ENCODE results near the gene CNOT3.
A peak's percentile ranks its signal among the peaks of the same experiment; 100 is the strongest.

CNOT3 gene

DNA sequence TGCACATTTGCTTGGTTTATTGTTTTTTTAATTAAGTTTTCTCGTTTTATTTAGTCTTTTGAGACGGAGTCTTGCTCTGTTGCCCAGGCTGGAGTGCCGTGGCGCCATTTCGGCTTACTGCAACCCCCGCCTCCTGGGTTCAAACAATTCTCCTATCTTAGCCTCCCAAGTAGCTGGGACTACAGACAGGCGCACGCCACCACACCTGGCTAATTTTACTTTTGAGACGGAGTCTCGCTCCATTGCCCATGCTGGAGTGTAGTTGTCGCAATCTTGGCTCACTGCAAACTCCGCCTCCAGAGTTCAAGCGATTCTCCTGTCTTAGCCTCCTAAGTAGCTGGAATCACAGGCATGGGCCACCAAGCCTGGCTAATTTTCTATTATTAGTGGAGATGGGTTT is 64.4 kb downstream of the CNOT3 start:
- H2AFZ ChIP-seq (ENCODE audit: low read depth, low read length, severe bottlenecking): no peak overlapping the region
- no peaks in the 10 kb centered on the region for H3K9me3 ChIP-seq (ENCODE audit: insufficient read depth, low read length)
- H3K4me3 ChIP-seq (ENCODE audit: insufficient read depth, low read length, poor library complexity, severe bottlenecking): peak overlapping the region; percentile 88
- peak overlapping the region; percentile 85 for H3K27ac ChIP-seq (ENCODE audit: low read depth, low read length)
- H3K79me2 ChIP-seq (ENCODE audit: insufficient read depth, low read length): peaks cover 63% of the 10 kb centered on the region
- H3K9me2 ChIP-seq (replicated peaks; ENCODE audit: insufficient read depth, low read length): no peaks in the 10 kb centered on the region
- peak overlapping the region; percentile 94 for H3K9ac ChIP-seq (ENCODE audit: low read length)
- H3F3A ChIP-seq (ENCODE audit: insufficient read depth): peaks cover 45% of the 10 kb centered on the region
- no peaks in the 10 kb centered on the region for H3K27me3 ChIP-seq (ENCODE audit: low read length)
- TF ChIP-seq EZH2phosphoT487 (conservative IDR thresholded peaks at IDR 0.05; ENCODE audit: low read length): no peak
- TF ChIP-seq, protein P1, sequence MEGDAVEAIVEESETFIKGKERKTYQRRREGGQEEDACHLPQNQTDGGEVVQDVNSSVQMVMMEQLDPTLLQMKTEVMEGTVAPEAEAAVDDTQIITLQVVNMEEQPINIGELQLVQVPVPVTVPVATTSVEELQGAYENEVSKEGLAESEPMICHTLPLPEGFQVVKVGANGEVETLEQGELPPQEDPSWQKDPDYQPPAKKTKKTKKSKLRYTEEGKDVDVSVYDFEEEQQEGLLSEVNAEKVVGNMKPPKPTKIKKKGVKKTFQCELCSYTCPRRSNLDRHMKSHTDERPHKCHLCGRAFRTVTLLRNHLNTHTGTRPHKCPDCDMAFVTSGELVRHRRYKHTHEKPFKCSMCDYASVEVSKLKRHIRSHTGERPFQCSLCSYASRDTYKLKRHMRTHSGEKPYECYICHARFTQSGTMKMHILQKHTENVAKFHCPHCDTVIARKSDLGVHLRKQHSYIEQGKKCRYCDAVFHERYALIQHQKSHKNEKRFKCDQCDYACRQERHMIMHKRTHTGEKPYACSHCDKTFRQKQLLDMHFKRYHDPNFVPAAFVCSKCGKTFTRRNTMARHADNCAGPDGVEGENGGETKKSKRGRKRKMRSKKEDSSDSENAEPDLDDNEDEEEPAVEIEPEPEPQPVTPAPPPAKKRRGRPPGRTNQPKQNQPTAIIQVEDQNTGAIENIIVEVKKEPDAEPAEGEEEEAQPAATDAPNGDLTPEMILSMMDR (IDR thresholded peaks at IDR 0.05; ENCODE audit: insufficient read depth, low read length, poor library complexity, severe bottlenecking): no peak
- H4K20me1 ChIP-seq (ENCODE audit: low read depth, low read length): peaks cover 48% of the 10 kb centered on the region
- peaks cover 38% of the 10 kb centered on the region for H3K36me3 ChIP-seq (ENCODE audit: low read length)
- H3K4me2 ChIP-seq (ENCODE audit: low read depth, low read length, poor library complexity, severe bottlenecking): peak overlapping the region; percentile 79

- Histone ChIP-seq H3K4me2 (ENCODE audit: low read depth, low read length, poor library complexity, severe bottlenecking) (peak overlapping the region; percentile 79), H3K27ac (ENCODE audit: low read depth, low read length) (peak overlapping the region; percentile 85; the same call in 1 of the 2 replicates), H2AFZ (ENCODE audit: low read depth, low read length, severe bottlenecking) (no peak overlapping the region), H3K9me3 (ENCODE audit: insufficient read depth, low read length) (no peaks in the 10 kb centered on the region), H3K27me3 (ENCODE audit: low read length) (no peaks in the 10 kb centered on the region), H3K4me3 (ENCODE audit: insufficient read depth, low read length, poor library complexity, severe bottlenecking) (peak overlapping the region; percentile 88), H3K9me2 (replicated peaks; ENCODE audit: insufficient read depth, low read length) (no peaks in the 10 kb centered on the region), H3K79me2 (ENCODE audit: insufficient read depth, low read length) (peaks cover 63% of the 10 kb centered on the region), H3K36me3 (ENCODE audit: low read length) (peaks cover 41% of the 10 kb centered on the region), H3F3A (ENCODE audit: insufficient read depth) (peaks cover 53% of the 10 kb centered on the region), H3K9ac (ENCODE audit: low read length) (peak overlapping the region; percentile 94), H4K20me1 (ENCODE audit: low read depth, low read length) (peaks cover 49% of the 10 kb centered on the region)
- TF ChIP-seq EZH2phosphoT487 (conservative IDR thresholded peaks at IDR 0.05; ENCODE audit: low read length): no peak
- TF ChIP-seq, protein P1 (IDR thresholded peaks at IDR 0.05; ENCODE audit: insufficient read depth, low read length, poor library complexity, severe bottlenecking): no peak
These were observed 65.6 kb downstream of the CNOT3 start for GRCh38 chr19:54203151-54203611.

DNA sequence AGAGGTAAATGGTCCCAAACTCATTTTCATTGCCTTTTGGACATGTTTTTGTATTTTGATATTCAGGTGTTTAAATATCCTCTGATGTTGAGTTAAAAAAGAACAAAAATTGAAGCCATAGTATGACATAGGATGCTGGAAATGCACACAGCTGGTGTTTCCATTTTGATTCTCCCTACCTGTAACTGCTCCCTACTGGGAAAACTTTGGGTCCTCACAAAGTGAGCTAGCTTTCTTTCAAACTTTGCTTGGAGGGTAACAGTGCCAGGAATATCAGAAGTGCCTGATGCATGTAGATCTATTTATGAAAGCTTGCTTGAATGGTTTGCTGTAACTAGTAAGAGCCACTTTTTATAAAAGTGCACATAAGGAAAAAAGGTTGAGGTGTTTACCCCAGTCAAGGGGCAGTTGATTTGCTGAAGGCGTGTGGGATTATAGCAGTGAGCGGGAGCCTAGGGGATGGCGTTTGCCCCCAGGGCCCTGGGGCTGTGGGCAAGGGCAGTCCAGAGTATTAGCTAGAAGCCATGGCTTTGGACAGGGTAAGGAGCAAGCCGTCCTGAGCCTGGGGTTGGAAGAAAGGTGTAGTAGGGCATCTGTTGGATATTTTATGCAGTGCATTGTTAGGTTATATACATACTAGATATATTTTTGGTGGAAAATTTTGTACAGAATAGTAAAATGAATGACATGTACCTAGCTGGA is 67.4 kb downstream of the CNOT3 start:
- Histone ChIP-seq H3K9me3 (ENCODE audit: insufficient read depth, low read length) (no peaks in the 10 kb centered on the region), H2AFZ (ENCODE audit: low read depth, low read length, severe bottlenecking) (no peak overlapping the region), H4K20me1 (ENCODE audit: low read depth, low read length) (peaks cover 53% of the 10 kb centered on the region), H3K4me2 (ENCODE audit: low read depth, low read length, poor library complexity, severe bottlenecking) (peak overlapping the region; percentile 79), H3K79me2 (ENCODE audit: insufficient read depth, low read length) (peaks cover 61% of the 10 kb centered on the region), H3K9me2 (replicated peaks; ENCODE audit: insufficient read depth, low read length) (no peaks in the 10 kb centered on the region), H3K27me3 (ENCODE audit: low read length) (no peaks in the 10 kb centered on the region), H3K36me3 (ENCODE audit: low read length) (peaks cover 41% of the 10 kb centered on the region), H3K9ac (ENCODE audit: low read length) (no peak overlapping the region), H3F3A (ENCODE audit: insufficient read depth) (peaks cover 70% of the 10 kb centered on the region), H3K4me3 (ENCODE audit: insufficient read depth, low read length, poor library complexity, severe bottlenecking) (peak overlapping the region; percentile 9), H3K27ac (ENCODE audit: low read depth, low read length) (no peak overlapping the region)
- no peak for TF ChIP-seq EZH2phosphoT487 (conservative IDR thresholded peaks at IDR 0.05; ENCODE audit: low read length)
- TF ChIP-seq, protein P1 (IDR thresholded peaks at IDR 0.05; ENCODE audit: insufficient read depth, low read length, poor library complexity, severe bottlenecking): no peak

Measured in SU-DHL-6 (cell line).